H1 (cell line): ENCODE results near the gene POU6F2. TPM values are rescaled to one million over a fixed set of nuclear protein-coding genes. Genes with fewer than 3 reads are reported as not detected.

ENCODE experiments used
- CTCF ChIA-PET: fragments of 300-600 bp; sonication (Branson Sonifier 250); formaldehyde crosslinking; loops from one replicate; lab custom pipeline; 2021; ENCODE audit not compliant: partially characterized antibody; lab: Charles Lee
- POLR2A ChIA-PET: fragments of 300-600 bp; sonication (Branson Sonifier 250); formaldehyde crosslinking; loops from one replicate; lab custom pipeline; 2021; ENCODE audit warnings: inconsistent platforms; ENCODE audit not compliant: partially characterized antibody; lab: Charles Lee
- DNase-seq, 2 experiments: peaks; one replicate each; pipeline versions ENCODE4 v3.0.0 to v3.0.0-alpha.2; 2010 to 2022; ENCODE audit warnings: low spot score in 2 of 2, low read depth in 1 of 2, mixed read lengths in 1 of 2
- FAIRE-seq: peaks from 2 replicates; lab custom pipeline; 2011; peaks lifted over from hg19 to GRCh38; lab: Jason Lieb, UNC
- H2AFZ ChIP-seq: 2 replicates; pipeline ENCODE4 v1.8.1; 2012; ENCODE audit warnings: low read length, inconsistent platforms
- H2AK5ac ChIP-seq: 2 replicates; pipeline ENCODE4 v1.6.1; 2013; ENCODE audit warnings: low read depth, low read length
- H2BK120ac ChIP-seq: replicated peaks from 2 replicates; pipeline ENCODE3; 2013; ENCODE audit warnings: low read depth, low read length, inconsistent platforms
- H2BK12ac ChIP-seq: 2 replicates; pipeline ENCODE4 v1.6.1; 2013; ENCODE audit warnings: low read depth, low read length
- H2BK15ac ChIP-seq: 2 replicates; pipeline ENCODE4 v1.6.1; 2013; ENCODE audit warnings: low read length
- H2BK20ac ChIP-seq: 2 replicates; pipeline ENCODE4 v1.6.1; 2013; ENCODE audit warnings: low read length
- H2BK5ac ChIP-seq: 2 replicates; pipeline ENCODE4 v1.6.1; 2013; ENCODE audit warnings: low read depth, low read length
- H3K14ac ChIP-seq: 2 replicates; pipeline ENCODE4 v1.6.1; 2013; ENCODE audit warnings: inconsistent platforms; ENCODE audit not compliant: insufficient read length
- H3K18ac ChIP-seq: 2 replicates; pipeline ENCODE4 v1.6.1; 2013; ENCODE audit warnings: low read length; ENCODE audit errors: extremely low read depth
- H3K23ac ChIP-seq: 2 replicates; pipeline ENCODE4 v1.6.1; 2013; ENCODE audit warnings: inconsistent platforms; ENCODE audit not compliant: insufficient read length
- H3K23me2 ChIP-seq: 2 replicates; pipeline ENCODE4 v1.6.1; 2013; ENCODE audit warnings: low read depth, low read length
- H3K27ac ChIP-seq: 2 replicates; pipeline ENCODE4 v1.6.1; 2011; ENCODE audit warnings: low read depth, low read length, inconsistent platforms
- H3K27me3 ChIP-seq, 4 experiments: replicated peaks in 1 of 4; 1 replicate in 1 of 4; 2 replicates in 3 of 4; pipeline versions ENCODE4 v1.6.1 to v1.8.1; 2011 to 2013; ENCODE audit warnings: low read length in 3 of 4, mild to moderate bottlenecking in 3 of 4, inconsistent platforms in 2 of 4, mixed read lengths in 2 of 4, moderate library complexity in 1 of 4; ENCODE audit not compliant: control insufficient read depth in 3 of 4, insufficient read depth in 3 of 4; ENCODE audit errors: extremely low read depth in 1 of 4
- H3K36me3 ChIP-seq, 4 experiments: 2 replicates each; pipeline versions ENCODE4 v1.6.1 to v1.8.1; 2011 to 2013; ENCODE audit warnings: mild to moderate bottlenecking in 4 of 4, low read length in 3 of 4, moderate library complexity in 2 of 4, control low read depth in 1 of 4, inconsistent platforms in 1 of 4; ENCODE audit not compliant: insufficient read depth in 4 of 4, control insufficient read depth in 2 of 4
- H3K4ac ChIP-seq: replicated peaks from 2 replicates; pipeline ENCODE3; 2013; ENCODE audit warnings: low read length, low read depth, mixed read lengths, inconsistent platforms; ENCODE audit not compliant: insufficient read length
- H3K4me1 ChIP-seq, 4 experiments: replicated peaks in 1 of 4; 1 replicate in 1 of 4; 2 replicates in 3 of 4; pipeline versions ENCODE4 v1.6.1 to v1.8.1; 2011 to 2013; ENCODE audit warnings: low read length in 3 of 4, inconsistent platforms in 2 of 4, mixed read lengths in 1 of 4; ENCODE audit not compliant: insufficient read depth in 4 of 4, control insufficient read depth in 3 of 4
- H3K4me2 ChIP-seq, 2 experiments: 2 replicates each; pipeline versions ENCODE4 v1.6.1 to v1.8.1; 2011 to 2013; ENCODE audit warnings: low read depth in 2 of 2, low read length in 2 of 2, control low read depth in 1 of 2, inconsistent platforms in 1 of 2, mild to moderate bottlenecking in 1 of 2; ENCODE audit not compliant: insufficient read depth in 1 of 2
- H3K4me3 ChIP-seq, 4 experiments: fragments of 200-600, 300-600 bp in 1 of 4; sonication (generic), shearing (Covaris generic), sonication (Bioruptor Twin) in 1 of 4; 2 replicates each; pipeline versions ENCODE4 v1.5.1 to v1.8.1; 2011 to 2016; ENCODE audit warnings: low read length in 4 of 4, low read depth in 3 of 4, control low read depth in 2 of 4, inconsistent platforms in 2 of 4, mild to moderate bottlenecking in 2 of 4, mixed read lengths in 1 of 4, moderate library complexity in 1 of 4; ENCODE audit not compliant: insufficient read depth in 2 of 4; ENCODE audit errors: extremely low read depth in 1 of 4
- H3K56ac ChIP-seq: replicated peaks from 2 replicates; pipeline ENCODE3; 2013; ENCODE audit warnings: low read depth, mild to moderate bottlenecking, mixed read lengths, low read length, inconsistent platforms; ENCODE audit not compliant: insufficient read length
- H3K79me1 ChIP-seq: 2 replicates; pipeline ENCODE4 v1.6.1; 2013; ENCODE audit warnings: low read depth, low read length, control low read depth
- H3K79me2 ChIP-seq, 2 experiments: 2 replicates each; pipeline versions ENCODE4 v1.6.1 to v1.8.1; 2012 to 2013; ENCODE audit warnings: low read length in 2 of 2, mild to moderate bottlenecking in 2 of 2, inconsistent platforms in 1 of 2; ENCODE audit not compliant: insufficient read depth in 2 of 2, control insufficient read depth in 1 of 2
- H3K9ac ChIP-seq, 4 experiments: replicated peaks in 1 of 4; 1 replicate in 1 of 4; 2 replicates in 3 of 4; pipeline versions ENCODE4 v1.6.1 to v1.8.1; 2011 to 2013; ENCODE audit warnings: low read depth in 3 of 4, low read length in 3 of 4, control low read depth in 2 of 4, mild to moderate bottlenecking in 2 of 4, moderate library complexity in 2 of 4, inconsistent platforms in 1 of 4; ENCODE audit errors: extremely low read depth in 1 of 4
- H3K9me3 ChIP-seq, 2 experiments: 2 replicates each; pipeline versions ENCODE4 v1.6.1 to v1.8.1; 2012 to 2013; ENCODE audit warnings: mild to moderate bottlenecking in 2 of 2, moderate library complexity in 2 of 2, control low read depth in 1 of 2, inconsistent platforms in 1 of 2, low read depth in 1 of 2, low read length in 1 of 2, mixed read lengths in 1 of 2; ENCODE audit not compliant: insufficient read depth in 2 of 2
- H4K20me1 ChIP-seq, 2 experiments: replicated peaks in 1 of 2; 2 replicates each; pipeline versions ENCODE3 to v1.8.1; 2011 to 2013; ENCODE audit warnings: inconsistent platforms in 2 of 2, low read length in 2 of 2, mild to moderate bottlenecking in 1 of 2; ENCODE audit not compliant: insufficient read depth in 2 of 2, control insufficient read depth in 1 of 2
- H4K5ac ChIP-seq: 2 replicates; pipeline ENCODE4 v1.6.1; 2013; ENCODE audit warnings: low read length, low read depth, mixed read lengths, inconsistent platforms; ENCODE audit not compliant: insufficient read length
- H4K8ac ChIP-seq: 2 replicates; pipeline ENCODE4 v1.8.0; 2013; ENCODE audit warnings: mild to moderate bottlenecking, moderate library complexity, low read length, inconsistent platforms; ENCODE audit not compliant: insufficient read depth; ENCODE audit errors: extremely low read depth
- H4K91ac ChIP-seq: replicated peaks from 2 replicates; pipeline ENCODE3; 2013; ENCODE audit warnings: low read length, mixed read lengths, inconsistent platforms; ENCODE audit not compliant: insufficient read length
- BRCA1 ChIP-seq: IDR thresholded peaks from 2 replicates; pipeline ENCODE4 v1.6.1; 2012; ENCODE audit warnings: low read depth, low read length, improper control_type of control experiment
- CBX8 ChIP-seq: fragments of 300-800, 300-1000 bp; sonication (generic); IDR thresholded peaks from 2 replicates; pipeline ENCODE4 v1.7.1; 2016; ENCODE audit warnings: low read depth, low read length, borderline replicate concordance
- JUN ChIP-seq: IDR thresholded peaks from 2 replicates; pipeline ENCODE4 v1.6.1; 2011; ENCODE audit warnings: low read depth, mild to moderate bottlenecking, improper control_type of control experiment, low read length
- RNF2 ChIP-seq: fragments of 200-900, 300-1000 bp; sonication (generic); IDR thresholded peaks from 2 replicates; pipeline ENCODE4 v1.7.1; 2016; ENCODE audit warnings: borderline replicate concordance, low read depth, mild to moderate bottlenecking, antibody characterized with exemption, low read length; ENCODE audit not compliant: poor library complexity, severe bottlenecking; ENCODE audit errors: missing control alignments
- RXRA ChIP-seq: IDR thresholded peaks from 2 replicates; pipeline ENCODE4 v1.6.1; 2011; ENCODE audit warnings: low read depth, mild to moderate bottlenecking, low read length, moderate library complexity; ENCODE audit not compliant: insufficient read depth
- TBP ChIP-seq: IDR thresholded peaks from 2 replicates; pipeline ENCODE4 v1.6.1; 2011; ENCODE audit warnings: low read depth, low read length, improper control_type of control experiment
- WGBS, 2 experiments: shearing (Covaris generic) in 1 of 2; methylation state at CpG; one replicate each; pipeline versions ENCODE4 v1.1.6 to v1.1.7; 2013 to 2015; ENCODE audit warnings: low lambda C conversion rate in 2 of 2, mixed read lengths in 2 of 2, inconsistent platforms in 1 of 2, low coverage in 1 of 2, missing lambda C conversion rate in 1 of 2; ENCODE audit not compliant: insufficient replicate concordance in 2 of 2, insufficient coverage in 1 of 2, insufficient read length in 1 of 2; ENCODE audit errors: extremely low coverage in 1 of 2, missing lambda C conversion rate in 1 of 2; 5-methylcytosine and 5-hydroxymethylcytosine counted together
- polyA plus RNA-seq, 7 experiments: library from polyadenylated mRNA; depleted of rRNA in 3 of 7; stranded (reverse) in 5 of 7; unstranded in 2 of 7; fragments of >200 nt in 5 of 7; fragments of 200-250 nt in 2 of 7; gene quantifications; 1 replicate in 5 of 7; 2 replicates in 1 of 7; 4 replicates in 1 of 7; pipeline versions ENCODE4 v1.2.1 to v1.2.3, GENCODE V29; 2011 to 2013; ENCODE audit warnings: missing spikeins in 2 of 7, mixed read lengths in 2 of 7
- total RNA-seq: library from RNA; stranded (reverse); fragmentation: NEBNext Ultra II Directional; extraction: Animal tissue kit (Norgen Biotek cat#: 25700); gene quantifications from 2 replicates; pipeline ENCODE4 v1.2.1, GENCODE V29; 2021
- TF ChIP-seq, protein P1 (sequence below): IDR thresholded peaks from 2 replicates; pipeline ENCODE4 v1.6.1; 2012; ENCODE audit warnings: inconsistent platforms
- TF ChIP-seq, protein P2 (sequence below): IDR thresholded peaks from 2 replicates; pipeline ENCODE4 v1.6.1; 2011; ENCODE audit warnings: low read depth, mild to moderate bottlenecking, low read length; ENCODE audit not compliant: insufficient read depth
- TF ChIP-seq, protein P3 (sequence below): IDR thresholded peaks from 2 replicates; pipeline ENCODE4 v1.6.1; 2012; ENCODE audit warnings: low read length, inconsistent platforms

Gene POU6F2
- total and polyA plus RNA-seq, 2 of the 8 experiments (the other 6 are each of a cell fraction or from before 2014, with no cell fraction given), result 1.1 to 2.0 TPM

DNA sequence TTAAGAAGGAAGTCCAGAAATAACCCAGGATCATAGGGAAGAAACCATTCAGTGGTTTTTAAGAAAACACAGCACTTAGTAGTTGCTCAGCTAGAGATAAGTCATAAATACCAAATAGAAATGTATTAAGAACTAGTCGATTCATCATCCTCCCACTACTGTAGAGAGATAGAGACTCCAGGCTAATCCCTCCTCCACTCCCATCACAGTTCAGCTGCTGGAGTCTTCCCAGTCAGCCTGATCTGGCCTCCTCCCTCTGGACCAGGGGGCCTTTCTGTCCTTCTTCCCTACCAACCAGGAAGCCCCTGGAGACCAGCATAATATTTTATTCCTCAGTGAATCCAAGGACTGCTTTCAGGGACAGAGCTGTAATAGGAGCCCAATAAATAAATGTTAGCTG, 294.4 kb downstream of the POU6F2 start:
- no peaks in the 10 kb centered on the region for H3K36me3 ChIP-seq
- no peak overlapping the region for H2BK15ac ChIP-seq
- no peak overlapping the region for H3K4ac ChIP-seq
- no peak for FAIRE-seq
- H3K18ac ChIP-seq, result no peak overlapping the region
- H3K27me3 ChIP-seq, result no peaks in the 10 kb centered on the region
- H3K4me3 ChIP-seq, result no peak overlapping the region
- H3K4me1 ChIP-seq, result peaks cover 1 to 5% (median 3%) of the 10 kb centered on the region in 4 experiments; a peak in 4 of 7 replicates
- H3K23ac ChIP-seq, result no peak overlapping the region
- no peaks in the 10 kb centered on the region for H4K20me1 ChIP-seq
- no peak for DNase-seq
- no peak overlapping the region for H2AFZ ChIP-seq
- no peaks in the 10 kb centered on the region for H3K79me1 ChIP-seq
- no peak overlapping the region for H2BK12ac ChIP-seq
- H3K79me2 ChIP-seq, result no peaks in the 10 kb centered on the region
- H3K9ac ChIP-seq, result no peak overlapping the region
- POLR2A ChIA-PET, result no interaction called here
- H2BK5ac ChIP-seq, result no peak overlapping the region
- no peak overlapping the region for H3K27ac ChIP-seq
- H3K56ac ChIP-seq, result no peak overlapping the region
- CTCF ChIA-PET, result interaction anchor here (0.9 kb wide), 1 partner anchor 73 kb away, joined by 3 read pairs; no protein-coding TSS in a partner anchor
- H4K5ac ChIP-seq, result no peak overlapping the region
- no peak overlapping the region for H4K8ac ChIP-seq
- no peak overlapping the region for H2BK20ac ChIP-seq
- no peak overlapping the region for H3K14ac ChIP-seq
- no peak overlapping the region for H2BK120ac ChIP-seq
- no peaks in the 10 kb centered on the region for H3K23me2 ChIP-seq
- no peaks in the 10 kb centered on the region for H3K9me3 ChIP-seq
- 93% methylated on average over 1 of the region's 1 CpG; no CpG with 5 or more reads in 1 of the 2 experiments for WGBS, 2 experiments
- H4K91ac ChIP-seq, result no peak overlapping the region
- no peak overlapping the region for H2AK5ac ChIP-seq
- H3K4me2 ChIP-seq, result no peak overlapping the region
- TF ChIP-seq JUN, result no peak
- TF ChIP-seq RNF2, result no peak
- TF ChIP-seq, protein P1, sequence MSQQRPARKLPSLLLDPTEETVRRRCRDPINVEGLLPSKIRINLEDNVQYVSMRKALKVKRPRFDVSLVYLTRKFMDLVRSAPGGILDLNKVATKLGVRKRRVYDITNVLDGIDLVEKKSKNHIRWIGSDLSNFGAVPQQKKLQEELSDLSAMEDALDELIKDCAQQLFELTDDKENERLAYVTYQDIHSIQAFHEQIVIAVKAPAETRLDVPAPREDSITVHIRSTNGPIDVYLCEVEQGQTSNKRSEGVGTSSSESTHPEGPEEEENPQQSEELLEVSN, result no peak
- TF ChIP-seq, protein P2, sequence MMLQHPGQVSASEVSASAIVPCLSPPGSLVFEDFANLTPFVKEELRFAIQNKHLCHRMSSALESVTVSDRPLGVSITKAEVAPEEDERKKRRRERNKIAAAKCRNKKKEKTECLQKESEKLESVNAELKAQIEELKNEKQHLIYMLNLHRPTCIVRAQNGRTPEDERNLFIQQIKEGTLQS, result no peak
- no peak for TF ChIP-seq TBP
- TF ChIP-seq CBX8, result no peak
- TF ChIP-seq, protein P3, sequence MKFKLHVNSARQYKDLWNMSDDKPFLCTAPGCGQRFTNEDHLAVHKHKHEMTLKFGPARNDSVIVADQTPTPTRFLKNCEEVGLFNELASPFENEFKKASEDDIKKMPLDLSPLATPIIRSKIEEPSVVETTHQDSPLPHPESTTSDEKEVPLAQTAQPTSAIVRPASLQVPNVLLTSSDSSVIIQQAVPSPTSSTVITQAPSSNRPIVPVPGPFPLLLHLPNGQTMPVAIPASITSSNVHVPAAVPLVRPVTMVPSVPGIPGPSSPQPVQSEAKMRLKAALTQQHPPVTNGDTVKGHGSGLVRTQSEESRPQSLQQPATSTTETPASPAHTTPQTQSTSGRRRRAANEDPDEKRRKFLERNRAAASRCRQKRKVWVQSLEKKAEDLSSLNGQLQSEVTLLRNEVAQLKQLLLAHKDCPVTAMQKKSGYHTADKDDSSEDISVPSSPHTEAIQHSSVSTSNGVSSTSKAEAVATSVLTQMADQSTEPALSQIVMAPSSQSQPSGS, result no peak
- TF ChIP-seq RXRA, result no peak
- no peak for TF ChIP-seq BRCA1
